ENCODE results near the gene MAP4K3.
"Not testable (repeated sequence)": the region's sequence is repeated elsewhere in the genome, so short reads cannot be mapped to it uniquely, and the experiment has no call there.

The MAP4K3 gene

DNA sequence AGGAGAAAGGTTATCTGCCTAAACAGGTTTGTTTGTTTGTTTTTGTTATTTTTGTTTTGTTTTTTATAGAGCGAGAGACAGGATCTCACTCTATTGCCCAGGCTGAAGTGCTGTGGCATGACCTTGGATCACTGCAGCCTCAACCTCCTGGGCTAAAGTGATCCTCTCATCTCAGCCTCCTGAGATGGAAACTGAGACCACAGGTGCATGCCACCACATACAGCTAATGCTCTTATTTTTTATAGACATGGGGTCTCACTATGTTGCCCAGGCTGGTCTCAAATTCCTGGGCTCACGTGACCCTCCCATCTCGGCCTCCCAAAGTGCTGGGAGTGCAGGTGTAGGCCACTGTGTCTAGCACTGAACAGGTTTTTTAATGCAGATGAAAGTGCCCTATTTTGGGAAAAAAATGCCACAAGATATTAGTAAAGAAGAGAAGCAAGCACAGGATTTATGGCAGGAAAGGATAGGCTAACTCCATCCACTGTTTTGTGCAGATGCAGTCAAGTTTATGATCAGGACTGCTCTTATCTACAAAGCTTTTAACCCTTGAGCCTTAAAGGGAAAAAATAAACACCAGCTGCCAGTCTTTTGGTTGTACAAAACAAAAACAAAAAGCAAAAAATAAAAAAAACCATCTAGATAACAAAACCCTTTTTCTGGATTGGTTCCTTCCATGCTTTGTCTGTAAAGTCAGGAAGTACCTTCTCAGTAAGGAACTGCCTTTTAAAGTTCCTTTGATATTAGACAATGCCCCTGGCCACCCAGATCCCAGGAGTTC lies 29.4 kb downstream of the MAP4K3 start:
- DNase-seq: no peak

DNA sequence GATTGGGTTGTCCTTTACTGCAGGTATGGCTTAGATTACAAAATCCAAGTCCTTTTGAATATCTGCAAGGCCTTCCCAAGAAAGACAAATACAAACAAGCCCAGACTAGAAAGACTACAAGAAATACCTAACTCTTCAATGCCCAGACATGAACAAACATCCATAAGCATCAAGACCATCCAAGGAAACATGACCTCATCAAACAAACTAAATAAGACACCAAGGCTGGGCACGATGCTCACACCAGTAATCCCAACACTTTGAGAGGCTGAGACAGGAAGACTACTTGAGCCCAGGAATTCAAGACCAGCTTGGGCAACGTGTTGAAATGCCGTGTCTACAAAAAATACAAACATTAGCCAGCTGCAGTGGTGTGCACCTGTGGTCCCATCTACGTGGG lies 31.7 kb downstream of the MAP4K3 start:
- no peak for DNase-seq

DNA sequence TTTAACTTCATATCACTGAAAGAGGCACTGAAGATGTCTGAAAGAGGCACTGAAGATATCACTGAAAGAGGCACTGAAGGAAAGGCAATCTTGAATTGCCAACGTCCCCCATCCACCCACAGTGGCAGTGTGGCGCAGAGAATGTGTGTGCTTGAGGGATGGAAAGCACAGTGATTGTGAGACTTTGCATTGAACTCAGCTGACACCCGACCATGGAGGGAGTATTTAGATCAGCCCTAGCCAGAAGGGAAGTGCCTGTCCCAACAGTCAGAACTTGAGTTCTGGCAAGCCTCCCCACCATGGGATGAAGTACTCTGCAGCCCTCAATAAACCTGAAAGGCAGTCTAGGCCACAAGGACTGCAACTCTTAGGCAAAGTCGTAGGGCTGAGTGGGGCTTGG lies 33.8 kb downstream of the MAP4K3 start:
- DNase-seq: no peak

DNA sequence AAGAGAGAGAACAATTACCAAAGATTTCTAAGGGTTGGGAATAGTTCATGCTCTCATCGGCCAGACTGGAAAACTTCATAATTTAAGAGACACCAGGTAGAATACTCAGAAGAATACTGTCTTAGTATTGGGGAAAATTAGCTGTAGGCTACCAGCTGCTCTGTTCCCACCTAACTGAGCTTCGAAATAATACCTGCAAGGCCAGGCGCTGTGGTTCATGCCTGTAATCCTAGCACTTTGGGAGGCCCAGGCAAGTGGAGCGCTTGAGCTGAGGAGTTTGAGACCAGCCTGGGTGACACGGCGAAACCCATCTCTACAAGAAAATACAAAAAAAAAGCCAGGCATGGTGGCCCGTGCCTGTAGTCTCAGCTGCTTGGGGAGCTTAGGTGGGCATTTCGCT lies 35.8 kb downstream of the MAP4K3 start:
- no peak for DNase-seq

DNA sequence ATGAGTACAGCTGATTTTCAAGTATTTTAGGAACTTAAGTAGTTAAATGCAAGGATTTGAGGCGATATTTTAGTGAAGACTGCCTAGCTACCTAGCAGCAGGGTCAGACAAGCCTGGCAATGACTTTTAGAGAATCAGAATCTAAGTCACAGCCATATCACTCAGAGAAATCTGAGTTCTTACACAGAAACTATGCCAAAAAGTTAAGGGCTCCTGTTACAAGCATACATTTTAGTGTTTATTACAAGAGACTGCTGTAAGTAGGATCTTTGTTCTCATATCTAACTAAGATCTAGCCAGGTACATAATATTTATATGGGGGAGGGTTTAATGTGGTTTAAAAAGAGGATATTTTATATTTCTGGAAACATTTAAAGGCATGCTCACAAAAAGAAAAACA lies 37.5 kb downstream of the MAP4K3 start:
- no peak for DNase-seq

DNA sequence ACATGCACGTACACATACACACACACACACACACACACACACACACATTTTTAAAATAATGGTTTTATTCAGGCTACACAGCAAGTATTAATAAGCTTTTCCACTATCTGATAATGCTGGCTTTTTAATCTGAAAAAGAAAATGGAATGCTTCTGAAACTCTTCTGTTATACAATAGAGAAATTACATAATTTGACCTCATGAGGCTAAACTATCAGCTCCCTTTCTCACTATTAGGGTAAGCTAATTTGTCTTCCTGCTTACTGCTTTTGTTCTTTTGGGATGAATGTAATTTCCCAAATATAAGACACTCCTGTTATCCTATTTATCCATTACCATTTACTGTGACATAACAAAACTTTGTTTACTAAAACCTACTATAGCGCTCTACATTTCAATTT lies 41.8 kb downstream of the MAP4K3 start:
- DNase-seq: no peak

DNA sequence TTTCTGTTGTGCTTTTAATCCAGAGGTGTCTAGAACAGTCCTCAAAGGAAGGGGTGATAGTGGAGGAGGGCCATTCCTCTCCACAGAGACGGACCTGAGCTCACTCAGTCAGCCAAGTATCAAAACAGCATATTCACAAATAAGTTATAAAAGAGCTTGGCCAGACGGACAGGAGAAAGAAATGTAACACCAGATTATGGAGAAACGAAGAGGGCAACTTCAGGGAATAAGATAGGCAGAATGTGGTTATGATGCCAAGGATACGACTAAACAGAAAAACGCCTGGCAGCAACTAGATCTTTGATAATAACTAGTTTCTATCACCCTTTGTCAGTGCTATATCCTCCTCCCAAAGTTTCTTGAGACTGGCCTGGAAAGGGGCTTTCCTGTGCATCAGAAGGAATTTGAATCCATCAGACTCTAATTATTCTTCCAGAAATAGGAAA lies 42.5 kb downstream of the MAP4K3 start:
- no peak for DNase-seq

DNA sequence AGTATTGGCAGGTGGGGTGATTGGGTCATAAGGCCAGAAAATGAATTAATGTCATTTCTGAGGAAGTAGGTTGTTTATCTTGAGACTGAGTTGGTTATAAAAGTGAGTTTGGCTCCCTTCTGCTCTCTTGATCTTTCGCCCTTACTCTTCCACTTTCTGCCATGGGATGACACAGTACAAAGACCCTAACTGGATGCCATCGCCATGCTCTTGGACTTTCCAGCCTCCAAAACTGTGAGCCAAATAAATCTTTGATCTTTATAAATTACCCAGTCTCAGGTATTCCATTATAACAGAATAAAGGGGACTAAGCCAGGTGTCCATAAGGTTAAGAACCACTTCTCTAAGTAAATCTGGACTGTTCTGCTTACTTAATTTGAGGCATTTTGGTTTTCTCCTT lies 44.4 kb downstream of the MAP4K3 start:
- DNase-seq: no peak

DNA sequence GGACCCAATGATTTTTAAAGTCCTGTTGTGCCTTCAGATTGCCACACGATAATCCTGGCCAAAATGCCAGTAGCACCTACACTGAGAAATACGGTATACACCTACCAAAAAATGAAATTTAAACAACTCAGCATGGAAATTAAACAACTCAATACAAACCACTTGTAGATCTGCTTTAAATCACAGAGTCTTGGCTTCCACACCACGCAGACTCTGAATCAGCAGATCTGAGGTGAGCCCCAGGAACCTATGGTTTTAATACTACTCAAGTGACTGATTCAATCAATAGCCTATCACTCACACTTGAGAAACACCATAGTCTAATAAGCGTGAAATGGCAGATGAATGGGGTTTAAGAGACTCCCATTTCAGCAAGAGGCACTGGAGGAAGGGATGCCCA lies 46.9 kb downstream of the MAP4K3 start:
- DNase-seq: no peak

DNA sequence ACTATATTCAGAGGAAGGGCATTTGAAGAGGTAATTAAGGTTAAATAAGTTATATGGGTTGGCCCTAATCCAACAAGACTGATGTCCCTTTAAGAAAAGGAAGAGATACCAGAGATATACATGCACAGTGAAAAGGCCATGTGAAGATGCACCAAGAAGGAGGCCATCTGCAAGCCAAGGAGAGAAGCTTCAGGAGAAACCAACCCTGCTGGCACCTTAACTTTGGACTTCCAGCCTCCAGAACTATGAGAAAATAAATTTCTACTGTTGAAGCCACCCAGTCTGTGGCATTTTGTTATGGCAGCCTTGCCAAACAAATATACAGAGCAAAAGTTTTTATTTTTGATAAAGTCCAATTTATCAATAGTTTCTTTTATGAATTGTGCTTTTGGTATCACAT lies 51.0 kb downstream of the MAP4K3 start:
- no peak for DNase-seq

DNA sequence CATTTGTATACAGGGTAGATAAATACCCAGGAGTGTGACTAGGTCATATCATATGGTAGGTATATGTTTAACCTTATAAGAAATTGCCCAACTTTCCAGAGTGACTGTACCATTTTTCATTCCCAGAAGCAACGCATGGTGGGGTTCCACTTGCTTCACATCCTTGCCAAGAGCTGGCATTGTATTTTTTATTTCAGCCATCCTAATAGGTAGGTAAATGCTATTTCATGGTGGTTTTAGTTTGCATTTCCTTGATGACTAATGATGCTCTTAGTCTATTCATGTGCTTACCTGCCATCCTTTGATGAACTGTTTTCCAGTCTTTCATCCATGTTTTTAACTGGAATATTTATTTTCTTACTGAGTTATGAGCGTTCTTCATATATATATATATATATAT lies 51.9 kb downstream of the MAP4K3 start:
- DNase-seq: no peak

DNA sequence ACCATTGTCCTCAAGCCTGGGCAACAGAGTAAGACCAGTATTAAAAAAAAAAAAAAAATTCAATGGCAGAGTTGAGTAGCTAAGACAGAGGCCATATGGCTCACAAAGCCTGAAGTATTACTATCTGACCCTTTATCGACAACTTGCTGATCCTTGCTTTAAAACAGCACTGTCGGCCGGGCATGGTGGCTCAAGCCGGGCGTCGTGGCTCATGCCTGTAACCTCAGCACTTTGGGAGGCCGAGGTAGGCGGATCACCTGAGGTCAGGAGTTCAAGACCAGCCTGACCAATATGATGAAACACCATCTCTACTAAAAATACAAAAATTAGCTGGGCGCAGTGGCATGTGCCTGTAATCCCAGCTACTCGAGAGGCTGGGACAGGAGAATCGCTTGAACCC lies 53.0 kb downstream of the MAP4K3 start:
- DNase-seq: not testable (repeated sequence)

DNA sequence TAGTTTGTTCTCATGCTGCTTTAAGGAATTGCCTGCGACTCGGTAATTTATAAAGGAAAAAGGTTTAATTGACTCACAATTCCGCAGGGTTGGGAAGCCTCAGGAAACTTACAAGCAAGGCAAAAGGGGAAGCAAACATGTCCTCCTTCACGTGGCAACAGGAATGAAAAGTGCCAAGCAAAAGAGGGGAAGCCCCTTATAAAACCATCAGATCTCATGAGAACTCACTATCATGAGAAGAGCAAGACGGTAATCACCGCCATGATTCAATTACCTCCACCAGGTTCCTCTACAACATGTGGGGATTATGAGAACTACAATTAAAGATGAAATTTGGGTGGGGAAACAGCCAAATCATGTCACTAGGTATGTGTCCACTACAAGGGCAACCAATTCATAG lies 53.9 kb downstream of the MAP4K3 start:
- no peak for DNase-seq

DNA sequence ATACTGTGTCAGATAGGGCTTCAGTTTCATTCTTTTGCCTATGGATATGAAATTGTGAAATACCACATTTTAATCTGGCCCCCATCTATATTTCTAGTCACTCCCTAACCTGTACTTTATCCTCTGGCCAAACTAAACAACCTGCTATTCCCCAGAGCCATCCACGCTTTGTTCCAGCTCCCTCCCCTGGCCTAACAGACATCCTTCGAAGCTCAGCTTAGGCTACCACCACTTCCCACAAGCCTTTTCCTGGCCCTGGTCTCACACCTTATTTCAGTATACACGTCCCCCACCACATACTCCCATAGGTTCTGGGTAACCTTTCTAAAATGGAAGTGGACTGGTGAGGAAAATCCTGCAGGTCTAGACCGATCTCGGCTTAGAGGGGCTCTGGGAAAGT lies 55.4 kb downstream of the MAP4K3 start:
- DNase-seq: no peak

DNA sequence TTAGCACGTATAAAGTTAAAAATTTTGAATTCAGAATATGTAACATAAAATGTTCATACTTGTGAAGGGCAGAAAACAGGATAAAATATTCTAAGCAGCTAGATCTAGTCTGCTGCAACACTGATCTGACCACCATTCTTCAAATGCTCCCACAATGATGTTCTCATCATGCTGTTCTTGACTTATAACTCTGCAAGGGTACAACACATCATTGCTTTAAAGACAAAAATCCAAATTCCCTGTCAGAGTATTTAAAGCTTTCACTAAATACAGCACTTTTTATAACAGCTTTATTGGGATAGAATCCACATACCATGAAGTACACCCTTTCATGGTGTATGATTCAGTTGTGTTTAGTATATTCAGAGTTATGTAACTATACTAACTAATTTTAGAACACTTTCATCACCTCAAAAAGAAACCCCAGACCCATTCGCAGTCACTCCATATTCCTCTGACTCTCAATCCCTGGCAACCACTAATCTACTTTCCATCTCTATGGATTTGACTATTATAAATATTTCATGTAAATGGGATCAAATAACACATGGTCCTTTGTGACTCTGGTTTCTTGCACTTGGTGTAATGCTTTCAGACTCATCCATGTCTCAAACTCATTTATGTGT lies 56.4 kb downstream of the MAP4K3 start:
- DNase-seq: no peak

DNA sequence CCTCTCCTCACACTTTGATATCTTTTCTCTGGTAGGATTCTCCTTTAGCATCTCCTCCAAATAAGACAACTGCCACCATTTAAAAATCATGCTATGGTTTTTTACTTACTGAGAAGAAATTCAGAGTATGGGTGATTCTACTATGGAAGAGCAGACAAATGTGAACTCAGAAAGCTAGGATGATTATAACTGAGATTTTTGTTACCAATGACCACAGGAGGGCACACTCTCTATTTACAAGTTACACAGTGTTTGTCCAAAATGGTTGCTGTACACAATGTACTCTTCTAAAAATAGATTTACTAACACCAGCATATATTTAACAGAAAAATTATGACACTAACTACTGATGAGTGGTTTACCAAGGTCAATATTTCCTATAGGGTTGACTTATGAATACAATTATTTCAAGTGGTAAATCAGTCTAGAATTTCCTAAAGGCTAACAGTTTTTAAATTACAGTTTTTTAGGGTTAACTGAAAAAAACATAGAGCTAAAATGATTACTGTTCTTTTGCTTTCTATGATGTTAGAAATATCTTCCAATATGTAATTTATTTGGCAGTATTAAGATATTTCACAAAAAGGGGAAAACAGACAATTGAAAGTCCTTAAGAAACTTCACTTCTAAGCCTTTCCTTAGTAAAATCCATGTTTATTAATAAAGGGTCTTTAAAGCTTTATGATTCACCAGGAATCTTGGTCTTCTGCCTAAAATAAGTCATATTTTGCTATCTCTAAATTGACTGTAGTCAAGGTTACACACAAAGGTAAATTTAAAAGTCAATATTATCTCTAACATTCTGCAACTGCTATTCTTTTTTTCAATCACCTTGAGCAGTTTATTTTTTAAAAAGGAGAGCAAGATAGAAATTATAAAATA lies 57.2 kb downstream of the MAP4K3 start:
- no peak for DNase-seq

DNA sequence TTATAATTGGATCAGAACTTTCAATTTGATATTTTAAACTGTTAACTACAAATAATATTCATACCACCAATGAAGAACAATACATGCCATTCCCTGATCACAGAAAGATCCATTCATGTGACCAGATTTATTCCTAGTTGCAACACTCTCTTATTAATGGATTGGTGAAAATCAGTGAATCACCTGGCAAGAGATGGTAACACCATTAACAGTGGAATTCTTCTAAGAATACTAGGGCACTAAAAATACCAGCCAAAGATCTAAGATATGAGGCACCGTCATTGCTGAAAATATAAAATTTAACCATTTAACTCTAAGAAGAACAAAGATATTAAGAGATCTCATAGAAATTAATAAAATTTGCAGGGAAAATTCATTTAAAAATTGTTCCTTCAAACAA lies 58.1 kb downstream of the MAP4K3 start:
- DNase-seq: no peak

DNA sequence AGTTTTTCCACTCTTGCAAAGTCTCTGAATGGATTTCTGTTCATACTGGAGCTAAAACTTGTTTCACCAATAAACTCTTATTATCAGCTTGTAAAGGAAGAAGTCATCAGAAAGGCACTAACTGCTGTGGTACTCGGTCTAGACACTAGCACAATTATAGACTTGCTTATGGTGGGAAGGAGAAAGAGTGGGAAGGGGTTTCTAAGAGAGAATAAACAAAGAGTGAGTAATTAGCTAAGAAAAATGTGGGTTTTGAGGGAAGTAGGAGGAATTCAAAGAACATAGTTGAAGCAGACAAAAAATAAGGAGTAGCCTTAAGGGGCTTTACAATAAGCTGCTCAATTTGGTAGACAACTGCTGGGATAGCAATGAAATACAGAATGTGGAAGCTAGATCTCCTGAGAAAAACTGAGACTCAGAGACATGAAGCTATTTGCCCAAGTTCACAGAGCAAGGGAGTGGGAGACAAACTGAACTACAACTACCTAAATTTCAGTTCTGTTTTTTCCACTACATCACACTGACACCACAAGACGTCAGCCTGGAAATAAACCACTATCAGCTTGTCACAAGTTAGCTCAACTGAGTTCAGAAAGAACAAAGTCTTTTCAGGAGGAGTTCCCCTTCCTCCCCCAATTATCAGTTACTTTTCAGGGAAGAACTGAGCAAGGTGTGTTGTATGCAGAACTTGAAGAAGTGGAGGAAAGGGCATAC lies 59.7 kb downstream of the MAP4K3 start:
- DNase-seq: no peak

DNA sequence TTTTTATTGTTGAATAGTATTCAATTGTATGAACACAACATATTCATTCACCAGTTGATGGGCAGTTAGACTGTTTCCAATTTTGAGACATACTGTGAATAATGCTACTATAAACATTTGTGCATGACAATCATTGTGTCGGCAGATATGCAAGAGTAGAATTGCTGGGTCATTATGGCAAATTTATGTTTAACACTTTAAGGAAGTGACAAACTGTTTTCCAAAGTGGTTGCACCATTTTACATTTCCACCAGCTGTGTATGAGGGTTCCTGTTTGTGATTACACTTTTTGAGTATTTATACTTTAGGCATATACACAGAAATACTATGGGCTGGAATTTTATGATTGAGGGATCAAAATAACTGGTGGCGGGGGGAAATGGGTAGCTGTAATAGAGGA lies 61.2 kb downstream of the MAP4K3 start:
- no peak for DNase-seq

DNA sequence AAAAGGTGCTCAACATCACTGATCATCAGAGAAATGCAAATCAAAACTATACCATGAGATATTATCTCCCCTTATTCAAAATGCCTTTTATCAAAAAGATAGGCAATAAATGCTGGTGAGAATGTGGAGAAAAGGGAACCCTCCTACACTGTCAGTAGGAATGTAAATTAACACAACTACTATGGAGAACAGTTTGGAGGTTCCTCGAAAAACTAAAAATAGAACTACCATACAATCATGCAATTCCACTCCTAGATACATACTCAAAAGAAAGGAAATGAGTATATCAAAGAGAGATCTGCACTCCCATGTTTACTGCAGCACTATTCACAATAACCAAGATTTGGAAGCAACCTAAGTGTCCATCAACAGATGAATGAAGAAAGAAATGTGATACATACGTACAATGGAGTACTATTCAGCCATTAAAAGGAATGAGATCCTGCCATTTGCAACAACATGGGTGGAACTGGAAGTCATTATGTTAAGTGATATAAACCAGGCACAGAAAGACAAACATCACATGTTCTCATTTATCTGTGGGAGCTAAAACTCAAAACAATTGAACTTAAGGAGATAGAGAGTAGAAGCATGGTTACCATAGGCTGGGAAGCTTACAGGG lies 63.8 kb downstream of the MAP4K3 start:
- DNase-seq: no peak

DNA sequence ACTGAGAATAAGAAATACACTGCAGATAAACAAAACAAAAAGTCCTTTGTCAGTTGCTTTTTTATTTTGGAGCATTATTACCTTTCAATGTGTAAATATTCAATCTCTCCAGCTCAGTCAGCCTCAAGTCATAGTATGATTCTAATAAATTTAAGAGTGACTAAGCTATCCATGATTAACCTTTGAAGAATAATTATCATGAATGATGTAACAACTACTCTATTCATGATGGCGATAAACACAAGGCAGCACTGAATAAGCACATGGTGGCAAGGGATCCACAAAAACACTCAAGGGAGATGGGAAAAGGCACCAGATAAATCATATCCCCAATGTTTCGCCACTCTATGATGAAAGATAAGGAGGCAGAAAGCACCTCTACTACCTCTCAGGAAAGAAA lies 67.0 kb downstream of the MAP4K3 start:
- no peak for DNase-seq

DNA sequence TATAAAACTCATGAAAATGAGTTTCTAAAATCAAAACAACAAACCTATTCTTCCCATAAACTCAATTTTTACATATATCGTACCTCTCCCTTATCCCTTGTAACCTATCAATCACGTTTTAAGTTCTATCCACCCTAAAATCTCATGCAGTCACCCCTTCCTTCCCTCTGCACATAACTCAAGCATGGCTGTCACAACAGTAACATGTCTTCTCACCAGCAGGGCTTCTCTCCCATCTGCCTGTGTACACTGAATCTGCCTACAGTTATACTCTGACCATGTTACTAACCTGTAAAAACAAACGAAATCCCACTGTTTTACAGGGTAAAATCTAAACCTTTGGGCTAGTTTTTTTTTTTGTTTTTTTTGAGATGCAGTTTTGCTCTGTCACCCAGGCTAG lies 68.2 kb downstream of the MAP4K3 start:
- DNase-seq: no peak

DNA sequence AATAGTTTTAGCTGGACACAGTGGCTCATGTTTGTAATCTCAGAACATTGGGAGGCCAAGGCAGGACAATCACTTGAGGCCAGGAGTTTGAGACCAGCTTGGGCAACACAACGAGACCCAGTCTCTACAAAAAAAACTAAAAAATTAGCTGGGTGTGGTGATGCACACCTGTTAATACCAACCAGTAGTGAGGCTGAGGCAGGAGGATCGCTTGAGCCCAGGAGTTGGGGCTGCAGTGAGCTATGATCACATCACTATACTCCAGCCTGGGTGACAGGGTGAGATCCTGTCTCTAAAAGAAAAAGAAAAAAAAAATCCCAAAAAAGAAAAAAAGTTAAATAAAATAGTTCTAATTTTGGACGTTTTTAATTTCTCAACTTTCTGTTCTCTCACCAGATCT lies 68.7 kb downstream of the MAP4K3 start:
- no peak for DNase-seq

Data from activated effector memory CD4-positive, alpha-beta T cell treated with anti-CD3 and anti-CD28 coated beads, Interleukin-2, amount 50 U/mL, for 16 hours (primary cell).